Skeletal muscle cell (primary cell): ENCODE measurements around the gene MEIS3.

Experiments used
- DNase-seq: peaks from one replicate; pipeline ENCODE4 v3.0.0-alpha.2; 2010; ENCODE audit warnings: low read depth
- H3K4me3 ChIP-seq: 2 replicates; pipeline ENCODE4 v1.5.1; 2011; ENCODE audit warnings: low read depth, mild to moderate bottlenecking, control low read depth, low read length, moderate library complexity

Gene MEIS3

DNA sequence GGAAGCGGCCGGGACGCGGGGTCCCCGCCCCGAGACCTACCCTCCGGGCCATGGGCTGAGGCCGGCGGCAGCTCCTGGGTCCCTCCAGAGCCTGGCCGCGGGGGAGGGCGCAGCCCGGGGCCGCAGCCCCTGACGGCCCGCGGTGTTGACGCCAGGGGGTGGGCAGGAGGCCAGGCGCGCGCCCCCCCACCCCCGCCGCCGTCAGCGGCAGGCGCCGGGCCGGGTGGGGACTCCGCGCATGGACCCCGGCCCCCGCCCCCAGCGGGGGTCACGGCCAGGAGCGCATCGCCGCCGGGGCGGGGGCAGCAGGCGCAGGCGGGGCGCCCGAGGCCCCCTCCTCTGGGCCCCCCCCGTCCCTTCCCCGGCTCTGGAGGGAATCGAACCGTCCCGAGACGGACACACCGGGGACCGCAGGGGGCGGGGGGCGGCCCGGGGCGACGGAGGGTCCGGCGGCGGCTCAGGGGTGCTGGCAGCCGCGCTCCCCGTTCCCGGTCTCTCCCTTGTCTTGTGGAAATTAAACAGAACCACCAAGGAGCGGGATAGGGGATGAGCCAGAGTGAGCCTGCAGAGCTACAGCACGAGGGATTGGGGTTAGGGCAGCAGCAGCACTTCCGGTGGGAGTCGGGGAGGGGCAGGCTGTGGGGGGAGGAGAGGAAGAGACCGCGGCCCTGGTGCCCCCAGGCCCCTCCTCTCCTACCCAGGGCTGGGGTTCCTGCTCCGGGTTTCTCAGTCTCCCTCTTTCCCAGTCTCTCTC is at the start of gene MEIS3:
Gene MEIS3, minus strand, starts transcription at position 498 of the 754 bp plus-strand sequence. Its CDS starts 446 bp downstream, at position 52.
- peak within 1 kb of the TSS; percentile 73 for H3K4me3 ChIP-seq
- DNase-seq: no peak

DNA sequence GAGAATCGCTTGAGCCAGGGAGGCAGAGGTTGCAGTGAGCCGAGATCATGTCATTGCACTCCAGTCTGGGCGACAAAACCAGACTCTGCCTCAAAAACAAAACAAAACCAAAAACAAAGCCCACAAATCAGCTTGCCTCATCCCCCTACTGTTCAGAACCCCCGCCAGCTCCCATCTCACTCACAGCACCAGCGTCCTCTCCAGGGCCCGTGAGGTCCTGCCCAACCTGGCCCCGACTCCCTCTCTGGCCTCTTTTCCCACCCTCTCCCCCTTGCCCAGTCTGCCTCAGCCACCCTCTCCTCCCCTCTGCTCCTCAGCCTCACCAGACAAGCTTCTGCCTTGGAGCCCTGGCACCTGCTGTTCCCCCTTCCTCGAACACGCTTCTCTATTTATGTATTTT is 48.6 kb upstream of the MEIS3 start:
- no peak overlapping the region for H3K4me3 ChIP-seq
- no peak for DNase-seq

DNA sequence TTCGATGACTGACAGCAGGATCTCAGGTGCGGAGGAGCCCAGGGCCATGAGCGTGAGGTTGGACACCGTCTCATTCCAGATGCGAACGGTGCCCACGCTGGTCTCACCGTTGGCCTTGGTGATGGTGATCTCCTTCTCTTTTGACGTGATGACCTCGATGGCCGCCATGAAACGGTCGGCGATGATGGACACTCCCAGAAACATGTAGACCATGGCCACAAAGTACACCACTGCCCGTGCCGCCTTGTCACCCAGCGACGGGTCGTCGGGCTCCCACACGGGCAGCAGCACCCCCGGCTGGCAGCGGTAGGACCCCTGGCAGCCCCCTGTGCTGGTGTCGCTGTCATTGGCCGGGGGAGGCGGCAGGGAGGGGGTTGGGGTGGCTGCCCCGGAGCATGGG is 46.6 kb upstream of the MEIS3 start:
- DNase-seq: no peak
- no peak overlapping the region for H3K4me3 ChIP-seq

DNA sequence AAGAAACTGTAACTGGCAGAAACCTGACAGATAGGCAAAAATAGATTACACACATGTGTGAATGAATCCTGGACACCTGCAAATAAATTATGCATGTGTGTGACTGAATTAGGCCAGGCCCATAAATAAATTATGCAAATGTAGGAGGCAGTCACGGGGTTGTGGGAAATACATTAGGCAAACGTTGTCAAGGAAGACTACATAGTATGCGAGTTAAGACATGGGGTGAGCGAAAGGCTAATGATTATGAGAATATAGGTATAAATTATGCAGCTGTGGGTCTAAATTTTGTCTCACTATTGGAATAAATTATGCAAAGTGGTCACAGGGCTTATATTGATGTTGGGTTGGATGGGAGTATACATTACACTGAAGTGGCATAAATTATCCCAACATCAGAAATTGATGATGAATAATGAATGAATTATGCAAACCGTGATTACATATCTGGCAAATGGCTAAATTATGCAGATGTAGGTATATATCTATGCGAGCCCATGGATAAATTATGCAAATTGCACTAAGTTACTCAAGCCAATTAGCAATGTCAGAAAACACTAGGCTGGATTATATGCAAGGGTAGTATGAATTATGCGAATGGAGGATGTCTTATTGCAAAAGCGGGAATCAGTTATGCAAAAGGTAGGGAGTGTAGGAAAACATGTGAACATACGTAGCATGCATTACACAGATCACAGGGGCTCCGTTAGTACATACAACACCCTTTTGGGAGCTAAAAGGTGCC is 45.5 kb upstream of the MEIS3 start:
- H3K4me3 ChIP-seq: no peak overlapping the region
- no peak for DNase-seq

DNA sequence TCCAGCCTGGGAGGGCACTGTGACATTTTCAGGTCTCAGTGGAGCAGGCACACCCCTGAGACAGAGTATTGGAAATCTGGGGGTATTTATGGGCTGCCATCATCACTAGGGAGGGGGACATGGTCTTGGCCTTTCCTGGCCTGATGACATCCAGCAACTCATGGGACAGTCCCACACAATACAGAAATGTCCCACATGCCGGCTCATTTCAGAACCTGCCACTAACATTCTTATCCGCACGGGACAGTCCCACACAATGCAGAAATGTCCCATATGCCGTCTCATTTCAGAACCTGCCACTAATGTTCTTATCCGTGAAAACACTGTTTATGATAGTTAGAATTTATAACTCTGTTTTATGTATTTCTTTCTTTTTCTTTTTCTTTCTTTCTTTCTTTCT is 42.5 kb upstream of the MEIS3 start:
- DNase-seq: no peak
- H3K4me3 ChIP-seq: no peak overlapping the region

DNA sequence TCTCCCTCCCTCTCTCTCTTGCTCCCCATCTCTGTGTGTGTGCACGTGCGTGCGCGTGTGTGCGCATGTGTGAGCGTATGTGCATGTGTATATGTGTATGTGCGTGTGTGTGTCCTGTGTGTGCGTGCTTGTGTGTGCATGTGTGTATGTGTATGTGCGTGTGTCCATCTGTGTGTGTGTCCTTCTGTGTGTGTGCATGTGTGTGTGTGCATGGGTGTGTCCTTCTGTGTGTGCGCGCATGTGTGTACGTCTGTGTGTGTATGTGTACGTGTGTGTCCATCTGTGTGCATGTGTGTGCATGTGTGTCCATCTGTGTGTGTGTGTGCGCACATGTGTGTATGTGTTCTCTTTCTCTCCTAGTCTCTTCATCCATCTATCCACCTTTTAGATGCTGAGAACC is 40.1 kb upstream of the MEIS3 start:
- DNase-seq: no peak
- no peak overlapping the region for H3K4me3 ChIP-seq

DNA sequence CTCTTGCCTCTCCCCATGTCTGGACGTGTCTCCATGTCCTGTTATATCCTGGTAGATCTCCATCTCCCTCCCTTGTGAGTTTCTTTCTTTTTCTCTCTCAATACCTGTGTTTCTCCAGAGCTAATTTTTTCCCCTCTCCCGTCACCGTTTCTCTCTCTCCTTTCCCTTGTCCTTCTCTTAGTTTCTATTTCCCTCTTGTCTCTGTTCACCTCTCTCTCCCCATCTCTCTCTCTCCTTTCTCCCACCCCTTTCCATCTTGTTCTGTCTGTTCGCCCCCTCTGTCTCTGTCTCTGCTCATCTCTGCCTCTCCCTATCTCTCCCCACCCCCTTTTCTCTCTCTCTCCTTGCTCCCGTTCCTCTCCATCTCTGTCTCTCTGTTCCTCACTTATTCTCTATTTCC is 39.3 kb upstream of the MEIS3 start:
- no peak for DNase-seq
- H3K4me3 ChIP-seq: no peak overlapping the region

DNA sequence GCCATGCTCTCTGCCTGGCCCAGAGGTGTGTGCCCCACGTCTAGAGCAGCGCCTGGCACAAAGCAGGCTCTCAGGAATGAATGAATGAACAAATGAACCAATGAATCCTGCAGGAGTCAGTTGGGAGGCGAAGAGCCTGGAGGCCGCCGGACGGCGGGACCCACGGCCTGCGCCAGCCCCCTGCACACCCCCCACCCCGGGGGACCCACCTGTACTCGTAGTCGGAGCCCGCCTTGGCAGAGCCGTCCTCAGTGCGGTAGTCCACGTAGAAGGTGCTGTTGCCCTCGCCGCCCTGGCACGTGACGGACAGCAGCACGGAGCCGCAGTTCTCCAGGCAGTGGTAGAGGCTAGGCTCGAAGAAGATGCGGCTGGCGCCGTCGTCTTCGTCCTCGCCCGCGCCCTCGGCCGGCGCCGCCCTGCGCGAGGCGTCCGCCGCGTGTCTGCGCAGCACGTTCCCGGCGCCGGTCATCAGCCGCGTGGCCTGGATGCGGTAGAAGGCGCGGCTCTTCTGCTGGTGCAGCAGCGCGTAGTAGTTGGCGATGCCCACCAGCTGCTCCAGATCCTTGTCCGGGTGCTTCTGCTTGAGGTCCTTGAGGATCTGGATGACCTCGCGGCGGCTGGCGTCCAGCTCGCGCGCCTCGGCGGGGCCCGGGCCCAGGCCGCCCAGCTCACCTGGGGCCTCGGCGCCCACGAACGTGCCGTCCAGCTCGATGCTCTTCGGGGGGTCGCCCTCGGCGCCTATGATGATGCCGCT is 37.6 kb upstream of the MEIS3 start:
- no peak overlapping the region for H3K4me3 ChIP-seq
- no peak for DNase-seq

DNA sequence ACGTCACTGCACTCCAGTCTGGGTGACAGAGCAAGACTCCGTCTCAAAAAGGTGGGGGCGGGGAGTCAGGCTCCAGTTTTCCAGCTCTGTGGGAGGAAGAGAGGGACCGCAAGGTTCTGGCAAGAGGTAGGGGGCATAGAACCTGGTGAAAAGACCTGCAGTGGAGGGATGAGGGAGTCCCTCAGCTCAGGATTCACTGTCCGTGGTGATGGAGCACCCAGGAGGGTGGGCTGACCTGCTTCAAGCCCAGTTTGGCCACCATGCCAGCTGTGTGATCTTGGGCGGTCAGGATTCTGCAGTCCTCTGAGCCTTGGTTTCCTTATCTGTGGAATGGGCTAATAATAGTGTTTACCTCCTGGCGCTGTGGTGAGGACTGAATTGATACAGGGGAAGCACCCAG is 31.2 kb upstream of the MEIS3 start:
- no peak for DNase-seq
- H3K4me3 ChIP-seq: no peak overlapping the region

DNA sequence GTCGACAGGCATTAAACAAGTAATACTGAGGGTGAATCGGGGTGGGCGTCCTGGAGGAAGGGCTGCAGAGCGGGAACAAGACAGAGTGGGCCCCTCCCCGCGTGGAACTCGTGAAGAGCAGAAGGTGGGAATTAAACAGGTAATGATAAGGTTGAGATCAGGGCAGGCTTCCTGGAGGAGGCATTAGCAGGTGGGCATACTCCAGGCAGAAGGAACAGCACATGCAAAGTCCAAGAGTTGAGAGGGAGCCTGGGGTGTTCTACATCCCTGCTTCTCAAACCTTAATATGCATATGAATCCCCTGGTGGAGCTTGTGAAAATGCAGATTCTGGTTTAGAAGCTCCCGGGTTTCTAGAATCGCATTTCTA is 29.0 kb upstream of the MEIS3 start:
- no peak overlapping the region for H3K4me3 ChIP-seq
- DNase-seq: no peak

DNA sequence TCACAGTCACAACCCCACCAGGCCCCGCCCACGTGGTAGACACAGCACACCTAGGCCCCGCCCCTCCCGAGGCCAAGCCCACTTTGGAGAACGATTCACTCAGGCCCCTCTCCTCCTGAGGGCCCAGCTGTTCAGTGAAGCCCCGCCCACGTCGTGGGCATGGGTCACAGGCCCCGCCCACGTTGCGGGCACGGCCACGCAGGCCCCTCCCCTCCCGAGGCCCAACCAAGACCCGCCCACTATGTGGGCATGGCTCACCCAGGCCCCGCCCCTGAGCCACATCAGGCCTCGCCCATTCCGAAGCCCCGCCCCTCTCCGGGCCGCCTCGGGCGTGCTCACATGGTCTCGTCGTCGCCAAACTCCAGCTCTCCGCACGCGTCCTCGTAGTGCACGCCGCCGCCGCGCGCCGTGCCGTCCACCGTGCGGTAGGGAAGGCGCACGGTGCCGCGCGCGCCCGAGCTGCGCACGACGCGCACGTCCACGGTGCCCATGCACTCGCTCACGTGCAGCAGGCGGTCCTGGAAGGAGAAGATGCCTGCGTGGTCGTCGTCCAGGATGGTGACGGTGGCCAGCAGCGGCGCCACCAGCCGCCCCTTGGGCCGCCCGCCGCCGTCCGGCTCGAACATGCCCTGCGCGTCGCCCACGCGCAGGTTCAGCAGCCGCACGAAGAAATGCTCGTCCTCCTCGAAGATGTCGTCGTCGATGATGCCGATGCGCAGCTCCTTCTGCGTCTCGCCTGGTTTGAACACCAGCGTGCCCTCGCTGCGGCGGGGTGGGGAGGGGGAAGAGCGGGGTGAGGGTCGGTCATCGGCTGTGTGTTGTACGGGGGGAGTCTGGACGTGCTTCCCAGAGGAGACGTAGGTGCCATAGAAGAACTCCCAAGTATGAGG is 28.4 kb upstream of the MEIS3 start:
- DNase-seq: no peak

DNA sequence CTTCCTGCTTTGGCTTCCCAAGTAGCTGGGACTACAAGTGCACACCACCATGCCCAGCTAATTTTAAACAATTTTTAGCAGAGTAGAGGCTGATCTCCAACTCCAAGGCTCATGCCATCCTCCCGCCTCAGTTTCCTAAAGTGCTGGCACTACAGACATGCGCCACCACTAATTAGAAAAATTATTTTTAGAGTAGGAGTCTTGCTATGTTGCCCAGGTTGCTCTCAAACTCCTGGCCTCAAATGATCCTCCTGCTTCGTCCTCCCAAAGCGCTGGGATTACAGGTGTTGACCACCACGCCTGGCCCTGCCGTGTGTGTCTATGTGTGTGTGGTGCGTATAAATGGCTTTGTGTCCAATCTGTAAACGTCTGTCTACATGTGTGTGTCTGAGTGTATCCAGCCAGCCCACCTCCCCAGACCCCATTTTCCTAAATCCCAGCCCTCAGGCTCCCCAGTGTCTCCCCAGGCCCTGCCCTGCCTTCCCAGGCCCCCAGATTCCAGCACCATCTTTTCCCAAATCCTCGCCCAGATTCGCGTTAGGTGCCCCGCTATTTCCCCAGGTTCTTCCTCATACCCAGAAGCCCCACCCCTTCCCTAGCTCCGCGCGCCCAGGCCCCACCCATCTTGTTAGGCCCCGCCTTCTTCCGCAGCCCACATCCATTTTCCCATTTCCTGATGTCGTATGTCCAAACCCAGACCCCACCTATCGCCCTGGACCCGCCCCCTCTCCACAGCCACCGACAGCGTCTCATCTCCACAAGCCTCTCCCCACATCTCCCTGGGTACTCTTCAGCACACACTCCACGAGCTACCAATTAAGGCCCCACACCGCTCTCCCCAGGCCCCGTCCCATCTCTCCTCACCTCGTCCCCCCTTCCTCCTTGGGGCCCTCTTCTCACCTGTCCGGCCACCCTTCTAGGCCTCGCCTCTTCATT is 27.5 kb upstream of the MEIS3 start:
- DNase-seq: no peak
- H3K4me3 ChIP-seq: peak overlapping the region; percentile 17

More for the DNA sequence above, 28.4 kb upstream of the MEIS3 start:
- peak overlapping the region; percentile 17 for H3K4me3 ChIP-seq

DNA sequence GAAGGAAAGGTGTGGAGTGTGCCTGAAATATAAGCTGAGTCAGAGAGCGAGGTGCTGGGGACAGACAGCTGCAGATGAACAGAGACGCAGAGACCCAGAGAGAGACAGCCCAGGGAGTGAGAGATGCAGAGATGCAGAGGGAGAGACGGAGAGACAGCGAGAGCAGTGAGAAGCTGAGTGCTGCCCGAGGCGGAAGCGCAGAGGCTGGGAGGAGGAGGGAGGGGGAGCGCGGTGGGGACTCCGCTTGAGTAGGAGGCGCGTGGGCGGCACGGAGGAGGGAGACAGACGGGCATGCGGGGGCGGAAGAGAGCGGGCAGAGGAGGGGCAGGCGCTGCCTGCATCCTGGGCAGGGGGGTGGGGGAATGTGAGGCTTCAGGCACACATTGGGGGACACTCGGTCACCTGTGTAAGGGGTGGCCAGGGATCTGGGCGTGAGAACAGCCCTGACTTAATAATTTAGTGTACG is 26.6 kb upstream of the MEIS3 start:
- H3K4me3 ChIP-seq: no peak overlapping the region
- no peak for DNase-seq

DNA sequence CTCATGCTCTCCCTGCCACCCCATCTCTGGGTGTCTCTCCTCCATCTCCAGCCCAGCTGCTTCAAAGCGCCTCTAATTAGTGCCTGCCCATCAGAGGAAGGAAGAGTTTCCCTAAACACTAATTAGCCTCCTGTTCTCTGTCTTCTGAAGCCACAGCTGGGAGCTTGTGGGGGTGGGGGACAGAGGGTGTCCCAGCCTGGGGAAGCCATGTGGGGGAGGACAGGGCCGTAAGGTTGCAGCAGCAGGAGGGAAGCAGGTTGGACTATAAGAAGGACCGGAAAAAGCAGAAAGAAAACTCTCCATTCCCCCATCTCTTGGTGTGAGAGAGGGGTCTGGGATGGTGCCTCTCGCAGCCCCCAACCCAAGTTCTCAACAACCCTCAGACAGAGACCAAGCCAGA is 26.2 kb upstream of the MEIS3 start:
- DNase-seq: no peak
- no peak overlapping the region for H3K4me3 ChIP-seq

DNA sequence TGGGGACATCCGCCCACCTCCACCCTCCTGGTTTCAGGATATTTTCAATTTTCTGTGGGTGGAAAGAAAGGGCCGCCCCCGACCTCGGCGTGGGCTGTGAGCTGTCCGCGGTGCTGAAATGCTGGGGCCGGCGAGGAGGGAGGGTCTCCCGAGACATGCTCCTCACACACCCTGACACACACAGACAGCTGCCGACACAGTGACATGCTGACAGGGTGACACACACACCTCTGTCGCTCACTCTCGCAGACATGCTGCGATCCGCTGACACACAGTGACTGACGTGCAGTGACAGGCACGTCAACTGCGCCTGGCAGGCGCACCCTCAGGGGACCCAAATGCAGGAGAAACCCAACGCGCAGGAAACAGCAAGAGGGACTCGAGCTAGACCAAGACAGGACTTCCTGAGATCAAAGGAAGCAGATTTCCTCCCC is 25.1 kb upstream of the MEIS3 start:
- DNase-seq: no peak
- H3K4me3 ChIP-seq: no peak overlapping the region

DNA sequence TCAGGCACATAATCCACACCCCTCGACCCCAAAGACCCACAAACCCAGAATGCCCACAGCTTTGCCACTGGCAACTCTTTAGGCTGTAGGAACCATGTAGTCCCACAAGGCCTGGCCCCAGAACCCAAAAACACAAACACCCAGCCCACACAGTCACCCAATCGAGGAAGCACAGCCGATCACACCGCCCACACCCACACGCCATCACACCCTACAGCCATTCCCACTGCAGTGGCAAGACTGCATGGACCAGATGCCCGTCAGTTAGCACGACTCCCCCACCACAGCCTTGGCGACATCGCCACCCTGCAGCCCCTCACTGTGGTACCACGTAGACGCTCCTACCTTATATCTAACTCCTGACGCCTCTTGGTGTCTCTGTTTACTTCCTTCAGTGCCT is 24.0 kb upstream of the MEIS3 start:
- H3K4me3 ChIP-seq: no peak overlapping the region
- DNase-seq: no peak

DNA sequence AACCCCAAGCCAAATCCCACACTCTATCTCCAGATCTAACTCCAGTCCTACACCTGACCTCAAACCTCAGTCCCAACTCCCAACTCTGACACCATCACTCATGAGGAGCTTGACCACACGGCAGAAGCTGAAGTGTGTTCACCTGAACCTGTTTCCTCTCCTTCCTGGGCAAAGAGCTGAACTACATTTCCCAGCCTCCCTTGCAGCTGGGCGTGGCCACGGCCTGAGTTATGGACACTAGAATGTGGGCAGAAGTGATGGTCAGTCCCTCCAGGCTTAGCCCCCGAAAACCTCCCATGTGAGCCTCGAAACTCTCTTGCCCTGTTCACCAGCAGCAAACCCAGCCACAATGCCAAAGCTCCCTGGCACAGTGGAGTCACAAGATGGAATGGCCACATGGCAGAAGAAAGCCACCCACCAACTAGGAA is 19.5 kb upstream of the MEIS3 start:
- DNase-seq: no peak
- H3K4me3 ChIP-seq: no peak overlapping the region

DNA sequence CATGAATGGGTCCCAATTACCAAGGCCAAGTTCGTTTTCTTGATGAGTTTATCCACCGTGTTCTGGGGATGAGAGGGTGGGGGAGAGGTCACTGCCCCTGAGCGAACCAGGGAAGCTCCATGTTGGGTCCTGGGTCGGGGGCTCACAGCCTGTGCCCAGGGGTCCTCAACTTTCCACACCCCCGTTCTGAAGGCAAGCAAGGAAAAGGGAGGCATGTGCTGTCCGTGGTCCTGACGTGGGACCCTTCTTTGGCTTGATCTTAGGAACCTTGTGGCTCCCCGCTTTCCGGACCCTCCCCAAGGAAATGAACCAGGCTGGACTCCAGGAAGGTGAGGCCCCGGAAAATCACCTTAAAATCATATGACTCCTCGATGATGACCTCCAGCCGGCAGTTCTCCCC is 18.2 kb upstream of the MEIS3 start:
- DNase-seq: no peak

More for the DNA sequence above, 18.2 kb upstream of the MEIS3 start:
- H3K4me3 ChIP-seq: no peak overlapping the region
